K562 (cell line): ENCODE measurements around the gene PKDCC. TPM values are rescaled to one million over a fixed set of nuclear protein-coding genes. Genes with fewer than 3 reads are reported as not detected.

Experiments used
- ATAC-seq: fragments of 200-7000 bp; cut with Tn5 transposase; 3 replicates; pipeline ENCODE4 v1.9.1; 2020; ENCODE audit warnings: moderate library complexity
- BruUV-seq: library from RNA; stranded (reverse); fragments of 400-500 nt; replicated peaks from 2 replicates; lab custom pipeline; 2021; lab: Mats Ljungman, UMichigan
- CTCF ChIA-PET: fragments of 300-600 bp; formaldehyde crosslinking; extraction: SDS; loops from one replicate; lab custom pipeline; 2021; ENCODE audit warnings: low intra/inter-chr PET ratio; lab: Yijun Ruan, JAX
- POLR2A ChIA-PET: fragments of 300-600, 350-650 bp; sonication (Branson Sonifier 250); formaldehyde crosslinking; extraction: SDS; loops from one replicate; lab custom pipeline; 2021; ENCODE audit warnings: antibody characterized with exemption, inconsistent platforms; lab: Yijun Ruan, JAX
- DNase-seq, 4 experiments: peaks; one replicate each; pipeline versions ENCODE4 v3.0.0 to v3.0.0-alpha.2; 2011 to 2018; ENCODE audit warnings: low spot score in 3 of 4, mixed read lengths in 3 of 4; ENCODE audit errors: extremely low read depth in 1 of 4
- FAIRE-seq: peaks from 2 replicates; lab custom pipeline; 2011; peaks lifted over from hg19 to GRCh38; lab: Jason Lieb, UNC
- H2AFZ ChIP-seq: 2 replicates; pipeline ENCODE4 v1.6.0; 2011; ENCODE audit warnings: low read depth, low read length, control low read depth, inconsistent platforms
- H3K27ac ChIP-seq: fragments of 200-600 bp; 3 replicates; pipeline ENCODE4 v1.8.0; 2011; ENCODE audit warnings: low read depth, mild to moderate bottlenecking, control low read depth, inconsistent platforms, low read length, moderate library complexity, mixed read lengths; ENCODE audit errors: extremely low read depth
- H3K27me3 ChIP-seq, 2 experiments: fragments of 300-600 bp in 1 of 2; 2 replicates in 1 of 2; 3 replicates in 1 of 2; pipeline versions ENCODE4 v1.6.0 to v1.8.0; 2011; ENCODE audit warnings: inconsistent platforms in 2 of 2, low read length in 2 of 2, mild to moderate bottlenecking in 1 of 2, mixed read lengths in 1 of 2, moderate library complexity in 1 of 2; ENCODE audit not compliant: control insufficient read depth in 2 of 2, insufficient read depth in 2 of 2
- H3K36me3 ChIP-seq: fragments of 300-600 bp; 3 replicates; pipeline ENCODE4 v1.8.0; 2011; ENCODE audit warnings: mild to moderate bottlenecking, low read length, inconsistent platforms; ENCODE audit not compliant: control insufficient read depth, insufficient read depth
- H3K4me1 ChIP-seq, 2 experiments: fragments of 200-600 bp in 1 of 2; replicated peaks in 1 of 2; 2 replicates in 1 of 2; 3 replicates in 1 of 2; pipeline versions ENCODE4 v1.5.1 to v1.8.0; 2011; ENCODE audit warnings: inconsistent platforms in 2 of 2, low read length in 2 of 2, mild to moderate bottlenecking in 1 of 2, mixed read lengths in 1 of 2, moderate library complexity in 1 of 2; ENCODE audit not compliant: control insufficient read depth in 2 of 2, insufficient read depth in 2 of 2
- H3K4me2 ChIP-seq: 2 replicates; pipeline ENCODE4 v1.6.1; 2011; ENCODE audit warnings: low read length, control low read depth, inconsistent platforms, mixed read lengths; ENCODE audit not compliant: insufficient read depth
- H3K4me3 ChIP-seq: fragments of 200-600 bp; sonication (generic), shearing (Covaris generic); 2 replicates; pipeline ENCODE4 v1.5.1; 2016; ENCODE audit warnings: control low read depth, inconsistent platforms
- H3K79me2 ChIP-seq: fragments of 200-600 bp; 3 replicates; pipeline ENCODE4 v1.8.0; 2011; ENCODE audit warnings: low read length, inconsistent platforms; ENCODE audit not compliant: control insufficient read depth, insufficient read depth
- H3K9ac ChIP-seq, 2 experiments: 2 replicates each; pipeline versions ENCODE4 v1.6.0 to v1.6.1; 2011; ENCODE audit warnings: low read depth in 2 of 2, low read length in 2 of 2, control low read depth in 1 of 2, inconsistent platforms in 1 of 2, mild to moderate bottlenecking in 1 of 2, mixed read lengths in 1 of 2; ENCODE audit not compliant: insufficient read depth in 1 of 2
- H3K9me1 ChIP-seq: one replicate; pipeline ENCODE4 v1.6.0; 2011; ENCODE audit warnings: inconsistent platforms, mild to moderate bottlenecking, low read length, moderate library complexity; ENCODE audit not compliant: control insufficient read depth, insufficient read depth
- H3K9me3 ChIP-seq: replicated peaks from 2 replicates; pipeline ENCODE4 v1.5.1; 2011; ENCODE audit warnings: low read depth, low read length, inconsistent platforms; ENCODE audit not compliant: control insufficient read depth, insufficient read depth
- H4K20me1 ChIP-seq: replicated peaks from 2 replicates; pipeline ENCODE4 v1.6.1; 2011; ENCODE audit warnings: low read length, inconsistent platforms, mixed read lengths; ENCODE audit not compliant: control insufficient read depth, insufficient read depth
- CGGBP1 ChIP-seq: fragments of 250-450 bp; sonication (Bioruptor Pico); IDR thresholded peaks from 2 replicates; pipeline ENCODE4 v1.9.0; 2021; ENCODE audit warnings: mild to moderate bottlenecking
- GABPA ChIP-seq: fragments of 200-800 bp; sonication (Bioruptor generic); conservative IDR thresholded peaks from 2 replicates; pipeline ENCODE4 v1.6.1; 2016; ENCODE audit warnings: low read depth, missing genetic modification characterization, missing compliant biosample characterization
- GATAD2A ChIP-seq: fragments of 450-650 bp; IDR thresholded peaks from 2 replicates; pipeline ENCODE4 v1.6.1; 2017
- HMGN3 ChIP-seq: IDR thresholded peaks from 2 replicates; pipeline ENCODE4 v1.6.1; 2011; ENCODE audit warnings: borderline replicate concordance, low read depth, mild to moderate bottlenecking, mixed read lengths, low read length; ENCODE audit not compliant: insufficient read length; ENCODE audit errors: extremely low read depth
- ILF3 ChIP-seq: fragments of 450-650 bp; IDR thresholded peaks from 2 replicates; pipeline ENCODE4 v1.6.1; 2018; ENCODE audit warnings: antibody characterized with exemption, mild to moderate bottlenecking, moderate library complexity, borderline replicate concordance
- KLF13 ChIP-seq: fragments of 450-650 bp; IDR thresholded peaks from 2 replicates; pipeline ENCODE4 v1.6.1; 2016; ENCODE audit warnings: missing genetic modification characterization, low read depth, mild to moderate bottlenecking, missing compliant biosample characterization, moderate library complexity, borderline replicate concordance
- MTA1 ChIP-seq: fragments of 450-650 bp; IDR thresholded peaks from 2 replicates; pipeline ENCODE4 v1.6.1; 2017; ENCODE audit warnings: borderline replicate concordance
- SIRT6 ChIP-seq: IDR thresholded peaks from one replicate; pipeline ENCODE4 v1.6.1; 2012; ENCODE audit warnings: low read depth, mild to moderate bottlenecking, control low read depth, inconsistent platforms, low read length, moderate library complexity
- STAG1 ChIP-seq: sonication (generic); formaldehyde crosslinking; IDR thresholded peaks from 2 replicates; pipeline ENCODE4 v1.5.0; 2020; ENCODE audit warnings: missing genetic modification reagents, borderline replicate concordance
- TGIF2 ChIP-seq: sonication (generic); formaldehyde crosslinking; IDR thresholded peaks from 2 replicates; pipeline ENCODE4 v1.8.1; 2022; ENCODE audit warnings: mild to moderate bottlenecking, missing genetic modification reagents, moderate library complexity
- WGBS: fragments of 100-300 bp; shearing (Covaris generic); methylation state at CpG from one replicate; pipeline ENCODE4 v1.1.6; 2016; ENCODE audit warnings: low coverage, mixed read lengths; ENCODE audit not compliant: insufficient coverage; ENCODE audit errors: missing lambda C conversion rate; 5-methylcytosine and 5-hydroxymethylcytosine counted together
- in situ Hi-C: fragments of 300-500 bp; cut with MboI; formaldehyde crosslinking; loops from 4 replicates; pipeline ENCODE4 v1.15.0; 2018; ENCODE audit warnings: inconsistent platforms, mixed read lengths
- intact Hi-C: fragments of 100-400 bp; cut with micrococcal nuclease; formaldehyde crosslinking; loops from 2 replicates; pipeline ENCODE4 v1.14.2; 2022
- polyA plus RNA-seq, 8 experiments: library from polyadenylated mRNA; depleted of rRNA in 4 of 8; stranded (reverse) in 5 of 8; unstranded in 3 of 8; fragments of >200 nt; fragmentation: Nextera tagmentation in 2 of 8; fragmentation: Illumina TruSeq in 1 of 8; extraction: Ambion mirVana in 2 of 8; extraction: Trizol in 1 of 8; gene quantifications; 2 replicates each; pipeline versions ENCODE4 v1.2.1 to v1.2.3, GENCODE V29; 2011 to 2014; ENCODE audit warnings: inconsistent platforms in 1 of 8, missing spikeins in 1 of 8
- total RNA-seq, 7 experiments: library from RNA; depleted of rRNA in 6 of 7; stranded (reverse); fragments of >200 nt in 6 of 7; fragmentation: Illumina TruSeq in 2 of 7; extraction: Trizol in 2 of 7; gene quantifications; 2 replicates each; pipeline versions ENCODE4 v1.2.1 to v1.2.3, GENCODE V29; 2011 to 2021; ENCODE audit warnings: low replicate concordance in 1 of 7

Gene PKDCC
- total and polyA plus RNA-seq, 9 of the 15 experiments (the other 6 are each of a cell fraction or from before 2014, with no cell fraction given), result 0.62 to 14.8 (median 1.3) TPM; not detected in 2

- Histone ChIP-seq H3K79me2 (no peaks in the 10 kb centered on the region), H3K9me3 (no peaks in the 10 kb centered on the region), H4K20me1 (0 out of 2 replicates have a peak, but pooled peaks cover 4% of the 10 kb centered on the region), H3K4me3 (no peak overlapping the region), H3K27me3 (peaks cover 20 to 45% of the 10 kb centered on the region in 2 experiments; a peak in 4 of 5 replicates), H3K4me1 (no peaks in the 10 kb centered on the region; a peak in 1 of 5 replicates), H3K36me3 (no peaks in the 10 kb centered on the region), H3K9ac (no peak overlapping the region), H2AFZ (no peak overlapping the region), H3K4me2 (no peak overlapping the region), H3K27ac (no peak overlapping the region), H3K9me1 (no peaks in the 10 kb centered on the region)
- ChIA-PET POLR2A (no interaction called here), CTCF (no interaction called here)
- intact Hi-C loops, result no loop called here
- TF ChIP-seq GATAD2A, result no peak
- TF ChIP-seq TGIF2 (CRISPR knock-in tag), result no peak
- no peak for TF ChIP-seq SIRT6
- ATAC-seq (no peak), FAIRE-seq (no peak), DNase-seq (no peak)
- no TSS peak for BruUV-seq
- WGBS, result 1% methylated on average over 6 of the region's 6 CpGs
- in situ Hi-C loops, result no loop called here
These were observed 15.6 kb upstream of the PKDCC start for GRCh38 chr2:42032224-42032620.

GRCh38 chr2:42032745-42033144 is 15.1 kb upstream of the PKDCC start:
- ChIA-PET POLR2A (no interaction called here), CTCF (no interaction called here)
- FAIRE-seq (no peak), ATAC-seq (no peak), DNase-seq (no peak)
- Histone ChIP-seq H3K4me3 (no peak overlapping the region), H3K9ac (no peak overlapping the region), H3K4me1 (no peaks in the 10 kb centered on the region; a peak in 1 of 5 replicates), H3K27ac (no peak overlapping the region), H3K4me2 (no peak overlapping the region), H3K9me1 (no peaks in the 10 kb centered on the region), H2AFZ (no peak overlapping the region), H3K9me3 (no peaks in the 10 kb centered on the region), H3K79me2 (no peaks in the 10 kb centered on the region), H3K36me3 (no peaks in the 10 kb centered on the region), H4K20me1 (0 out of 2 replicates have a peak, but pooled peaks cover 4% of the 10 kb centered on the region), H3K27me3 (peaks cover 19 to 39% of the 10 kb centered on the region in 2 experiments; a peak in 4 of 5 replicates)
- no TSS peak for BruUV-seq
- 4% methylated on average over 10 of the region's 11 CpGs for WGBS
- intact Hi-C loops, result no loop called here
- in situ Hi-C loops, result no loop called here
- TF ChIP-seq GABPA (tag), result no peak
- no peak for TF ChIP-seq STAG1 (CRISPR knock-in tag)
- no peak for TF ChIP-seq CGGBP1 (CRISPR knock-in tag)
- TF ChIP-seq HMGN3, result no peak
- no peak for TF ChIP-seq ILF3
- no peak for TF ChIP-seq KLF13 (tag)
- no peak for TF ChIP-seq MTA1
